Glomerular visceral epithelial cell (primary cell): ENCODE measurements around the gene FAM131B.

Source experiments
- DNase-seq: peaks from one replicate; pipeline ENCODE4 v3.0.0-alpha.2; 2016; ENCODE audit errors: extremely low spot score

The FAM131B gene

DNA sequence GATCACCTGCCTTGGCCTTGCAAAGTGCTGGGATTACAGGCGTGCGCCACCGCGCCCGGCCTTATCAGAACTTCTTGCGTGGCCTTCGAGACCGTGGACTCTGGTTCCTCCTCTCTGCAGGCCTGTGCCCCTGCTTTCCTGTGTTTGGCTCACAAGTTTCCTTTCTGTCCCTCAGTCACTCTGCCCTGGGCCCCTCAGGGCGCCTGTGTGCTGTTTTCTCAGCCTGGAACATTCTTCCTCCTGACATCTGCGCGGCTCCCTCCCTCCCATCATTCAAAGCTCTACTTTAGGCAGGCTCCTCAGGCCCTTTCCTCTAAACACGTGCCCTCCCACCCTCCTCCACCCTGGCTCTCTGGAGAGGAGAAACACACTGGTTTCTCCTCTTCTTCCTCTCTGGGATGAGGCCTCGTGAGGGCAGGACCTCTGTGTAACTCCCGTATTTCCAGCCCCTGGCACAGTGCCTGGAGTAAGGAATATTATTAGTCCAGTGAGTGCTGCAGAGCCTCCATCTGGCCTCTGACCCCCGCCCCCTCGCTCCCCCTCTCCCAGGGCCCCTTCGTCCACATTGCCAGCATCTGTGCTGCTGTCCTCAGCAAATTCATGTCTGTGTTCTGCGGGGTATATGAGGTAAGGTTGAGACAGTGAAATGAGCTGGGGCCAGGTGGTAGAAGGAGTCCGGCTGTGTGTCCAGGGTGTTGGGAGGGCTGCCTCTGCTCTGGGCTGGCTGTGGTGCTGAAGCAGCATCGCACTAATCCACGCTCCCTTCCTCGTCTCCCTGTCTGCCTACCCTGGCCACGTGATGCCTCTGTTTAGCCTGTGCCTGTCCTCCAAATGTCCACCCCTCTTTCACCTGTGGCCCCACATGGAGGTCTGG, 39.5 kb downstream of the FAM131B start:
- DNase-seq: no peak

DNA sequence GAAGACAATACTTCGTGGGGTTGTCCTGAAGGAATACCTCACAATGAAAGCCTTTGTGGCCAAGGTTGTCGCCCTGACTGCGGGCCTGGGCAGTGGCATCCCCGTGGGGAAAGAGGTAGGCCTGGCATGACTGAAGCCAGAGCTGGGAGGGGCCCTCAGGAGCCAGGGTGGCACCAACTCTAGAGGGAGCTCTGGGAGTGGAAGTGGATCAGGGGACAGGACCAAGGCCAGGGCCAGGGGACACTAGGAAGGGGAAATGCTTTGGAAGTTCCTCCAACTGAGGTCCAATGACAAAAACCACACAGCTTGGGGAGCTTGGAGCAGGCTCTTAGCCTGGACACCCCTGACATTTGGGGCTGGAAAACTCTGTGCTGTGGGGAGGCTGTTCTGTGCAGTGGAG, 40.8 kb downstream of the FAM131B start:
- DNase-seq: no peak

DNA sequence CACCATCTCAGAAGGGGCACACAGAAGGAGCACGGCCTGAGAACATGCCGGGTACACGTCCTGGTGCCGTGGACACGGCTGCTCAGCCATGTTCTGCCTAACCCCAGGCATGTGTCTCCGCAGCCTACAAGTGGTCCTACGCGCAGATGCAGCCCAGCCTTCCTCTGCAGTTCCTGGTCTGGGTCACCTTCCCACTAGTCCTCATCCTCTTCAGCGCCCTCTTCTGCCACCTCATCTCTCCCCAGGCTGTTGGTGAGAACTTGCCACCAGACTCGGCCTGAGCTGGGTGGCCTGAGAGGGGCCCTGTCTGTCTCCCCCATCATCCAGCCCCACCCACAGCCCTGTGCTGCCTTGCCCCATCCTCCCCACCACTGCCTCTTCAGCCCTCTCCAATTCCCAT, 41.3 kb downstream of the FAM131B start:
- no peak for DNase-seq

DNA sequence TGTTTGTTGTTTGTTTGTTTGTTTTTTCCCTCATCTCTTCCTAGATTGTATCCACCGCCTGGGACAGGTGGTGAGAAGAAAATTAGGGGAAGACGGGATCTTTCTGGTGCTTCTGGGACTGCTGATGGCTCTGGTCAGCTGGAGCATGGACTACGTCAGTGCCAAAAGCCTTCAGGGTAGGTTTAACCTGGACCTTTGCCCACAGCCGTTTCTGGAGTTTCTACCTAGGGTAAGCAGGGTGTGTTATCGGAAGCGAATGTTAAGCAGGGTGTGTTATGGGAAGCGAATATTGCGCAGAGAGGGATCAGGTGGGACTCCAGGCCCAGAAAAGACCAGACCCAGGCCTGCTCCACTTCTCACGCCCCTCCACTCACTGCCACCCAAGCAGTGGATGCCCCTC, 41.9 kb downstream of the FAM131B start:
- DNase-seq: no peak

DNA sequence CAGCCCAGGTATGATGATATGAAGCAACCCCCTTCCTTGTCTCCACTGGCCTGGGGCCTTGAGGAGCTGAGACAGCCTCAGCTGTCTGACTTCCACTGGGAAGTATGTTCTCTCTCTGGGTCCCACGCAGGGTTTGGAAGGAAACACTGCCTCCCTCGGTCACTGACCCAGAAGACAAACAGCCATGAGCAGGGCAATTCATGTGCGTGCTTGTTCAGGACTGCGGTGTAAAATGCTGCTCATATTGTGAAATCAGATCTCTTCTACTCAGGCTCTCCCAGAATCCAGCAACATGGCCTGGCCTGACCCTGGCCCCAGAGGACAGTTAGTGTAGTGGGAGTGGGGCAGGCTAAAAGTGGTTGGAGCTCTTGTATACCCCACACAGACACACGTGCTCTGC, 43.9 kb downstream of the FAM131B start:
- no peak for DNase-seq

DNA sequence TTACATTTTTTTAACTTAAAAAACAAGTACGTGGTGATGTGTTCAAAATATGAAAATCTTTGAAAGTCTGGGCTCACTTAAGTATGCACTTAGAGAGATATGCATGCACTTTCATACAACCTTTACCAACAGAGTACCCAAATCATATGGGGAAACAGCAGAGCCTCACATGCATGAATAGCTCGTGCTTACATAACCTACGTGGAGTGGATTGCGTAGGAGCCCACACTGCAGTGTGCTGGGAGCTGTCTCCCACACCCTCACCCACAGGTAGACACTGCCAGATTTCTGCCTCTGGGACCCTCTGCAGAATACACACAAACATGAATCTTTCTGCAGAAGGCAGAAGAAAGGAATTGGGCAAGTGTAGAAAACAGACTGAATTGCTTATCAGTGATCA, 46.0 kb downstream of the FAM131B start:
- no peak for DNase-seq

DNA sequence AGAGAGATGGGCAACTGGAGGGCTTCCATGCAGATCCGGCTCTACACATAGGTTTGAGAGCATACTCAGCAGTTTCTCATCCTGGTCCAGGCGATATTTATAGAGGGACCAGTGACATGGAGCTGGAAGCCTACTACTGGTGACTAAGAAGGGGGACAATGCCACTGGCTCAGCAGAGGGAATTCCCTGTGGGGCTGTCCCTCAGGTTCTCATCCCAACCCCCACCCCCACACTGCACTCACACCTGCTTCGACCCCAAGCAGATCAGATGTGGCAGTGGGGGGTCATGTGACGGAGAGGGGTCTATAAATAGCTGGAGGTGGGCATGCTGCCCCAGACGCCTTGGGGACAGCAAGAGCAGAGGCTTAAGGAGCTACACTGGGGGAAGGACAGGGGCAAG, 46.7 kb downstream of the FAM131B start, which contains the start of gene CLCN1:
Gene CLCN1 (plus strand): TSS at position 336 of the 400 bp plus-strand sequence. CDS start 102 bp downstream, outside the sequence.
- no peak for DNase-seq

DNA sequence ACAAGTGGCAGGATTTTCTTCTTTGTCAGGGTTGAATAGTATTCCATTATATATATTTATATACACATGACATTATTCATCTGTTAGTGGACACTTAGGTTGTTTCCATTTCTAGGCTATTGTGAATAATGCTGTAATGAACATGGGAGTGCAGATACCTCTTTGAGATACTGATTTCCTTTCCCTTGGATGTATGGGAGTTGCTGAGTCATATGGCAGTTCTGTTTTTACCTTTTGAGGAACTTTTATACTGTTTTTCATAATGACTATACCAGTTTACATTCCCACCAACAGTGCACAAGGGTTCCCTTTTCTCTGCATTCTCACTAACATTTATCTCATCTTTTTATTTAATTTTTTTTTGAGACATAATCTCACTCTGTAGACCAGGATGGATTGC, 48.4 kb downstream of the FAM131B start:
- DNase-seq: no peak

DNA sequence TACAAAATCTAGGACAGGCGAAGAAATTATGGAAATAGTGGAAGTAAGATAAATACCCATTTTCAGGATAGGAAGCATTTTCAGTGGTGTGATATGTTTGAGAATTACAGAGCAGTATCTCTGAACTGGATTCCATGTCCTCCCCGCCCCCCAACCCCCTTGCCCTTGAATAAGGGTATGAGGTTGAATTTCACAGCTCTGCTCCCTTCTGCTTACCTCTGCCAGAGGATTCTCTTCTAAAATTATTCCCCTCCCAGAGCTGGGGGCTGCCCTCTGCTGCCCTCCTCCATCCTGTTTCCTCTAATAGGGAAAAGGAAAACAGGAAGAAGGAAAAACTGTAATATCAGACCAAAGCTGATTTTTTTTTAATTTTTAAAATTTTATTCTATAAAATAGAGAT, 53.9 kb downstream of the FAM131B start:
- DNase-seq: no peak

DNA sequence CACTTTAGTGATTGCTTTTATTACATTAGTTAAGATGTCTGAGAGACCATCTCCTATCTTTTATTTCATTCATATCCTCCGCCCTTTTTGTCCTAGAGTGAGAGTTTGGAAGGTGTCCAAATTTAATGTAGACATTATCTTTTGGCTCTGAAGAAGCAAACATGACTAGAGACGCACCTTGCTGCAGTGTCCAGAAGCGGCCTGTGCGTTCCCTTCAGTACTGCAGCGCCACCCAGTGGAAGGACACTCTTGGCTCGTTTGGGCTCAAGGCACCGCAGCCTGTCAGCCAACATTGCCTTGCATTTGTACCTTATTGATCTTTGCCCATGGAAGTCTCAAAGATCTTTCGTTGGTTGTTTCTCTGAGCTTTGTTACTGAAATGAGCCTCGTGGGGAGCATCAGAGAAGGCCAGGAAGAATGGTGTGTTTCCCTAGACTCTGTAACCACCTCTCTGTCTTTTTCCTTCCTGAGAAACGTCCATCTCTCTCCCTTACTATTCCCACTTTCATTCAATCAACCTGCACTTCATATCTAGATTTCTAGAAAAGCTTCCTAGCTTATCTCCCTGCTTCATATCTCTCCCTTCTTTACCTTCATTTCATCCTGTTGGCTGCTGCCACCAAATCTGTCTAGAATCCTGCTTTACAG, 57.0 kb downstream of the FAM131B start:
- DNase-seq: peak; percentile 27

DNA sequence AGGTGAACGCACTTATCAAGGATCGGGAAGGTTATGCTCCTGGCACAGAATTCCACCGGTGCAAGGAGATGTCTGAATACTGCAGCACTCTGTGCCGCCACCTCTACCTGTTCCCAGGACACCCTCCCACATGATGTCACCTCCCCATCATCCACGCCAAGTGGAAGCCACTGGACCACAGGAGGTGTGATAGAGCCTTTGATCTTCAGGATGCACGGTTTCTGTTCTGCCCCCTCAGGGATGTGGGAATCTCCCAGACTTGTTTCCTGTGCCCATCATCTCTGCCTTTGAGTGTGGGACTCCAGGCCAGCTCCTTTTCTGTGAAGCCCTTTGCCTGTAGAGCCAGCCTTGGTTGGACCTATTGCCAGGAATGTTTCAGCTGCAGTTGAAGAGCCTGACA, 57.6 kb downstream of the FAM131B start:
- no peak for DNase-seq

DNA sequence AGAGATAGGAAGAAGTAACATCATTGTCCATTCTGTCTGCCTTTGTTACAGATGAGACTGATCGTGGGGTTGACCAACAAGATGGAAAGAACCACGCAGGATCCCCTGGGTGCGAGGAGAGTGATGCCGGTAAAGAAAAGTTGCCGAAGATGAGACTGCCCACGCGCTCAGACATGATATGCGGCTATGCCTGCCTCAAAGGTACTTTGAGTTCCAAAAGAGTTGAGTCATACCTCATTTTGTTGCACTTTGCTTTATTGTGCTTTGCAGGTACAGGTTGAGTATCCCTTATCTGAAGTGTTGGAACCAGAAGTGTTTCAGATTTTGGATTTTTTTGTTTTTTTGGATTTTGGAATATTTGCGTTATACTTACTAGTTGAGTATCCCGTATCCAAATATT, 58.8 kb downstream of the FAM131B start:
- DNase-seq: no peak
